K562 (cell line): ENCODE results near the gene ADCY1. TPM values are rescaled to one million over a fixed set of nuclear protein-coding genes. Genes with fewer than 3 reads are reported as not detected.

ENCODE experiments used
- ATAC-seq: fragments of 200-7000 bp; cut with Tn5 transposase; 3 replicates; pipeline ENCODE4 v1.9.1; 2020; ENCODE audit warnings: moderate library complexity
- BruUV-seq: library from RNA; stranded (reverse); fragments of 400-500 nt; replicated peaks from 2 replicates; lab custom pipeline; 2021; lab: Mats Ljungman, UMichigan
- CTCF ChIA-PET: fragments of 300-600 bp; formaldehyde crosslinking; extraction: SDS; loops from one replicate; lab custom pipeline; 2021; ENCODE audit warnings: low intra/inter-chr PET ratio; lab: Yijun Ruan, JAX
- POLR2A ChIA-PET: fragments of 300-600, 350-650 bp; sonication (Branson Sonifier 250); formaldehyde crosslinking; extraction: SDS; loops from one replicate; lab custom pipeline; 2021; ENCODE audit warnings: antibody characterized with exemption, inconsistent platforms; lab: Yijun Ruan, JAX
- DNase-seq, 4 experiments: peaks; one replicate each; pipeline versions ENCODE4 v3.0.0 to v3.0.0-alpha.2; 2011 to 2018; ENCODE audit warnings: low spot score in 3 of 4, mixed read lengths in 3 of 4; ENCODE audit errors: extremely low read depth in 1 of 4
- FAIRE-seq: peaks from 2 replicates; lab custom pipeline; 2011; peaks lifted over from hg19 to GRCh38; lab: Jason Lieb, UNC
- H2AFZ ChIP-seq: 2 replicates; pipeline ENCODE4 v1.6.0; 2011; ENCODE audit warnings: low read depth, low read length, control low read depth, inconsistent platforms
- H3K27ac ChIP-seq: fragments of 200-600 bp; 3 replicates; pipeline ENCODE4 v1.8.0; 2011; ENCODE audit warnings: low read depth, mild to moderate bottlenecking, control low read depth, inconsistent platforms, low read length, moderate library complexity, mixed read lengths; ENCODE audit errors: extremely low read depth
- H3K27me3 ChIP-seq, 2 experiments: fragments of 300-600 bp in 1 of 2; 2 replicates in 1 of 2; 3 replicates in 1 of 2; pipeline versions ENCODE4 v1.6.0 to v1.8.0; 2011; ENCODE audit warnings: inconsistent platforms in 2 of 2, low read length in 2 of 2, mild to moderate bottlenecking in 1 of 2, mixed read lengths in 1 of 2, moderate library complexity in 1 of 2; ENCODE audit not compliant: control insufficient read depth in 2 of 2, insufficient read depth in 2 of 2
- H3K36me3 ChIP-seq: fragments of 300-600 bp; 3 replicates; pipeline ENCODE4 v1.8.0; 2011; ENCODE audit warnings: mild to moderate bottlenecking, low read length, inconsistent platforms; ENCODE audit not compliant: control insufficient read depth, insufficient read depth
- H3K4me1 ChIP-seq, 2 experiments: fragments of 200-600 bp in 1 of 2; replicated peaks in 1 of 2; 2 replicates in 1 of 2; 3 replicates in 1 of 2; pipeline versions ENCODE4 v1.5.1 to v1.8.0; 2011; ENCODE audit warnings: inconsistent platforms in 2 of 2, low read length in 2 of 2, mild to moderate bottlenecking in 1 of 2, mixed read lengths in 1 of 2, moderate library complexity in 1 of 2; ENCODE audit not compliant: control insufficient read depth in 2 of 2, insufficient read depth in 2 of 2
- H3K4me2 ChIP-seq: 2 replicates; pipeline ENCODE4 v1.6.1; 2011; ENCODE audit warnings: low read length, control low read depth, inconsistent platforms, mixed read lengths; ENCODE audit not compliant: insufficient read depth
- H3K4me3 ChIP-seq: fragments of 200-600 bp; sonication (generic), shearing (Covaris generic); 2 replicates; pipeline ENCODE4 v1.5.1; 2016; ENCODE audit warnings: control low read depth, inconsistent platforms
- H3K79me2 ChIP-seq: fragments of 200-600 bp; 3 replicates; pipeline ENCODE4 v1.8.0; 2011; ENCODE audit warnings: low read length, inconsistent platforms; ENCODE audit not compliant: control insufficient read depth, insufficient read depth
- H3K9ac ChIP-seq, 2 experiments: 2 replicates each; pipeline versions ENCODE4 v1.6.0 to v1.6.1; 2011; ENCODE audit warnings: low read depth in 2 of 2, low read length in 2 of 2, control low read depth in 1 of 2, inconsistent platforms in 1 of 2, mild to moderate bottlenecking in 1 of 2, mixed read lengths in 1 of 2; ENCODE audit not compliant: insufficient read depth in 1 of 2
- H3K9me1 ChIP-seq: one replicate; pipeline ENCODE4 v1.6.0; 2011; ENCODE audit warnings: inconsistent platforms, mild to moderate bottlenecking, low read length, moderate library complexity; ENCODE audit not compliant: control insufficient read depth, insufficient read depth
- H3K9me3 ChIP-seq: replicated peaks from 2 replicates; pipeline ENCODE4 v1.5.1; 2011; ENCODE audit warnings: low read depth, low read length, inconsistent platforms; ENCODE audit not compliant: control insufficient read depth, insufficient read depth
- H4K20me1 ChIP-seq: replicated peaks from 2 replicates; pipeline ENCODE4 v1.6.1; 2011; ENCODE audit warnings: low read length, inconsistent platforms, mixed read lengths; ENCODE audit not compliant: control insufficient read depth, insufficient read depth
- BRF1 ChIP-seq: IDR thresholded peaks from 3 replicates; pipeline ENCODE4 v1.6.1; 2011; ENCODE audit warnings: borderline replicate concordance, mild to moderate bottlenecking; ENCODE audit not compliant: insufficient read length; ENCODE audit errors: extremely low read depth
- E4F1 ChIP-seq: fragments of 250-450 bp; sonication (Bioruptor Pico); IDR thresholded peaks from 2 replicates; pipeline ENCODE4 v1.5.0; 2021; ENCODE audit warnings: mild to moderate bottlenecking, borderline replicate concordance
- EP300 ChIP-seq: IDR thresholded peaks from 2 replicates; pipeline ENCODE4 v1.6.1; 2012; ENCODE audit warnings: low read length, improper control_type of control experiment
- FOSL1 ChIP-seq: fragments of 200-800 bp; sonication (Bioruptor generic); conservative IDR thresholded peaks from 2 replicates; pipeline ENCODE4 v1.6.1; 2016; ENCODE audit warnings: missing genetic modification characterization, missing compliant biosample characterization
- HNRNPUL1 ChIP-seq: fragments of 200-400 bp; formaldehyde crosslinking; IDR thresholded peaks from 2 replicates; pipeline ENCODE4 v1.6.1; 2017; ENCODE audit warnings: low read length
- IRF1 ChIP-seq: sonication (generic); formaldehyde crosslinking; IDR thresholded peaks from 2 replicates; pipeline ENCODE4 v1.8.0; 2022; ENCODE audit warnings: missing genetic modification reagents, mild to moderate bottlenecking, borderline replicate concordance
- KAT7 ChIP-seq: sonication (generic); formaldehyde crosslinking; IDR thresholded peaks from 2 replicates; pipeline ENCODE4 v1.8.0; 2022; ENCODE audit warnings: missing genetic modification reagents, mild to moderate bottlenecking, borderline replicate concordance
- KLF16 ChIP-seq: IDR thresholded peaks from 2 replicates; pipeline ENCODE4 v1.6.1; 2016; ENCODE audit warnings: antibody characterized with exemption
- MTA1 ChIP-seq: fragments of 450-650 bp; IDR thresholded peaks from 2 replicates; pipeline ENCODE4 v1.6.1; 2017; ENCODE audit warnings: borderline replicate concordance
- NCOA6 ChIP-seq: fragments of 450-650 bp; IDR thresholded peaks from 2 replicates; pipeline ENCODE4 v1.6.1; 2017; ENCODE audit warnings: mild to moderate bottlenecking
- NFE2L1 ChIP-seq: fragments of 450-650 bp; IDR thresholded peaks from 2 replicates; pipeline ENCODE4 v1.6.1; 2016; ENCODE audit warnings: missing genetic modification characterization, low read depth, mild to moderate bottlenecking, missing compliant biosample characterization, moderate library complexity, borderline replicate concordance
- NUFIP1 ChIP-seq: fragments of 450-650 bp; IDR thresholded peaks from 2 replicates; pipeline ENCODE4 v1.6.1; 2018; ENCODE audit not compliant: partially characterized antibody
- PHB ChIP-seq: fragments of 250-450 bp; sonication (Bioruptor Pico); IDR thresholded peaks from 2 replicates; pipeline ENCODE4 v1.5.0; 2021
- POLR3A ChIP-seq: IDR thresholded peaks from 2 replicates; pipeline ENCODE4 v1.6.1; 2011; ENCODE audit warnings: borderline replicate concordance, mild to moderate bottlenecking, moderate library complexity; ENCODE audit not compliant: insufficient read length, insufficient read depth; ENCODE audit errors: extremely low read depth
- SMAD2 ChIP-seq: fragments of 150-350 bp; IDR thresholded peaks from 2 replicates; pipeline ENCODE4 v1.6.1; 2014; ENCODE audit warnings: low read depth, mild to moderate bottlenecking, low read length
- ZFP91 ChIP-seq: sonication (generic); formaldehyde crosslinking; IDR thresholded peaks from 2 replicates; pipeline ENCODE4 v1.8.0; 2022; ENCODE audit warnings: mild to moderate bottlenecking, missing genetic modification reagents
- ZNF197 ChIP-seq: fragments of 200-800 bp; sonication (Bioruptor generic); IDR thresholded peaks from 2 replicates; pipeline ENCODE4 v1.6.1; 2016; ENCODE audit warnings: low read depth, missing genetic modification characterization, missing compliant biosample characterization
- ZNF695 ChIP-seq: fragments of 450-650 bp; formaldehyde crosslinking; IDR thresholded peaks from 2 replicates; pipeline ENCODE4 v1.4.0; 2020; ENCODE audit warnings: mild to moderate bottlenecking, moderate library complexity
- in situ Hi-C: fragments of 300-500 bp; cut with MboI; formaldehyde crosslinking; loops from 4 replicates; pipeline ENCODE4 v1.15.0; 2018; ENCODE audit warnings: inconsistent platforms, mixed read lengths
- intact Hi-C: fragments of 100-400 bp; cut with micrococcal nuclease; formaldehyde crosslinking; loops from 2 replicates; pipeline ENCODE4 v1.14.2; 2022
- polyA plus RNA-seq, 8 experiments: library from polyadenylated mRNA; depleted of rRNA in 4 of 8; stranded (reverse) in 5 of 8; unstranded in 3 of 8; fragments of >200 nt; fragmentation: Nextera tagmentation in 2 of 8; fragmentation: Illumina TruSeq in 1 of 8; extraction: Ambion mirVana in 2 of 8; extraction: Trizol in 1 of 8; gene quantifications; 2 replicates each; pipeline versions ENCODE4 v1.2.1 to v1.2.3, GENCODE V29; 2011 to 2014; ENCODE audit warnings: inconsistent platforms in 1 of 8, missing spikeins in 1 of 8
- total RNA-seq, 7 experiments: library from RNA; depleted of rRNA in 6 of 7; stranded (reverse); fragments of >200 nt in 6 of 7; fragmentation: Illumina TruSeq in 2 of 7; extraction: Trizol in 2 of 7; gene quantifications; 2 replicates each; pipeline versions ENCODE4 v1.2.1 to v1.2.3, GENCODE V29; 2011 to 2021; ENCODE audit warnings: low replicate concordance in 1 of 7
- TF ChIP-seq, protein P1 (sequence below): fragments of 450-650 bp; IDR thresholded peaks from 2 replicates; pipeline ENCODE4 v1.6.1; 2014; ENCODE audit warnings: low read depth, mild to moderate bottlenecking, moderate library complexity, borderline replicate concordance

ADCY1 gene
- total and polyA plus RNA-seq, 9 of the 15 experiments (the other 6 are each of a cell fraction or from before 2014, with no cell fraction given) = under 0.01 to 0.18 (median 0.10) TPM; not detected in 4

DNA sequence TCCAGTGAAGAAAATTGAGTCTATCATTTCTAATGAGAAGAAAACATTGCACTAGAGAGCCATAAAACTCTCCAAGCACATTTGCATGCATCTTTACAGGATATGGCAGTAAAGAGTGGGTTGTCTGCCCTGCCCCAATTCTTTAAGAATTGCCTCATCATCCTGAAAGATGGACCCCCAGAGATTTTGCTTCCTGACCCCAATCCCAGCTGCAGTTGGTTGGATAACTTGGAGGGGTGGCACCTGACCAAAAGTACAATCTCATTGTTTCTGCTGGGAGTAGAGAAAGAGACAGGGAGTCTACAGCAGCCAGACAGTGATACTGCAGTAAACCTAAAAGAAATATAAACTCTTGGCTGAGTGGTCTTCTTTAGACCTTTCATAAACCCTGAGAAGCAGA lies 49.1 kb upstream of the ADCY1 start:
- TF ChIP-seq E4F1 = no peak
- no peak for TF ChIP-seq NFE2L1 (tag)
- TF ChIP-seq KLF16 = no peak
- TF ChIP-seq NCOA6 = no peak
- TF ChIP-seq PHB (CRISPR knock-in tag) = no peak
- no peak for TF ChIP-seq POLR3A
- TF ChIP-seq, protein P1, sequence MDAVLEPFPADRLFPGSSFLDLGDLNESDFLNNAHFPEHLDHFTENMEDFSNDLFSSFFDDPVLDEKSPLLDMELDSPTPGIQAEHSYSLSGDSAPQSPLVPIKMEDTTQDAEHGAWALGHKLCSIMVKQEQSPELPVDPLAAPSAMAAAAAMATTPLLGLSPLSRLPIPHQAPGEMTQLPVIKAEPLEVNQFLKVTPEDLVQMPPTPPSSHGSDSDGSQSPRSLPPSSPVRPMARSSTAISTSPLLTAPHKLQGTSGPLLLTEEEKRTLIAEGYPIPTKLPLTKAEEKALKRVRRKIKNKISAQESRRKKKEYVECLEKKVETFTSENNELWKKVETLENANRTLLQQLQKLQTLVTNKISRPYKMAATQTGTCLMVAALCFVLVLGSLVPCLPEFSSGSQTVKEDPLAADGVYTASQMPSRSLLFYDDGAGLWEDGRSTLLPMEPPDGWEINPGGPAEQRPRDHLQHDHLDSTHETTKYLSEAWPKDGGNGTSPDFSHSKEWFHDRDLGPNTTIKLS = no peak
- TF ChIP-seq SMAD2 = no peak
- TF ChIP-seq EP300 = no peak
- no peak for TF ChIP-seq ZFP91
- TF ChIP-seq FOSL1 (tag) = no peak
- no peak for TF ChIP-seq MTA1
- TF ChIP-seq IRF1 (CRISPR knock-in tag) = no peak
- no peak for TF ChIP-seq KAT7 (CRISPR knock-in tag)
- TF ChIP-seq ZNF197 (CRISPR knock-in tag) = no peak
- no peak for TF ChIP-seq HNRNPUL1
- TF ChIP-seq BRF1 = no peak
- no peak for TF ChIP-seq NUFIP1
- no peak for TF ChIP-seq ZNF695 (CRISPR knock-in tag)
- H3K79me2 ChIP-seq = no peaks in the 10 kb centered on the region
- ATAC-seq (no peak), FAIRE-seq (no peak), DNase-seq (no peak)
- H3K9me1 ChIP-seq = no peaks in the 10 kb centered on the region
- intact Hi-C loops (no loop called here), in situ Hi-C loops (no loop called here)
- H3K9me3 ChIP-seq = no peaks in the 10 kb centered on the region
- no peaks in the 10 kb centered on the region for H4K20me1 ChIP-seq
- ChIA-PET POLR2A (no interaction called here), CTCF (no interaction called here)
- H3K27ac ChIP-seq = no peak overlapping the region
- no peaks in the 10 kb centered on the region for H3K4me1 ChIP-seq
- H3K4me3 ChIP-seq = no peak overlapping the region
- H2AFZ ChIP-seq = no peak overlapping the region
- BruUV-seq = no TSS peak
- no peak overlapping the region for H3K4me2 ChIP-seq
- no peaks in the 10 kb centered on the region for H3K36me3 ChIP-seq
- H3K9ac ChIP-seq = no peak overlapping the region
- no peaks in the 10 kb centered on the region for H3K27me3 ChIP-seq
